Measurements from ENCODE around the gene ELF5. TPM values are rescaled to one million over a fixed set of nuclear protein-coding genes. Genes with fewer than 3 reads are reported as not detected.

Gene ELF5
- not detected for polyA plus RNA-seq (2013, experiment 1 of 2; ENCODE audit: insufficient read length)
- polyA plus RNA-seq (2013, experiment 2 of 2; ENCODE audit: insufficient read length), result not detected

DNA sequence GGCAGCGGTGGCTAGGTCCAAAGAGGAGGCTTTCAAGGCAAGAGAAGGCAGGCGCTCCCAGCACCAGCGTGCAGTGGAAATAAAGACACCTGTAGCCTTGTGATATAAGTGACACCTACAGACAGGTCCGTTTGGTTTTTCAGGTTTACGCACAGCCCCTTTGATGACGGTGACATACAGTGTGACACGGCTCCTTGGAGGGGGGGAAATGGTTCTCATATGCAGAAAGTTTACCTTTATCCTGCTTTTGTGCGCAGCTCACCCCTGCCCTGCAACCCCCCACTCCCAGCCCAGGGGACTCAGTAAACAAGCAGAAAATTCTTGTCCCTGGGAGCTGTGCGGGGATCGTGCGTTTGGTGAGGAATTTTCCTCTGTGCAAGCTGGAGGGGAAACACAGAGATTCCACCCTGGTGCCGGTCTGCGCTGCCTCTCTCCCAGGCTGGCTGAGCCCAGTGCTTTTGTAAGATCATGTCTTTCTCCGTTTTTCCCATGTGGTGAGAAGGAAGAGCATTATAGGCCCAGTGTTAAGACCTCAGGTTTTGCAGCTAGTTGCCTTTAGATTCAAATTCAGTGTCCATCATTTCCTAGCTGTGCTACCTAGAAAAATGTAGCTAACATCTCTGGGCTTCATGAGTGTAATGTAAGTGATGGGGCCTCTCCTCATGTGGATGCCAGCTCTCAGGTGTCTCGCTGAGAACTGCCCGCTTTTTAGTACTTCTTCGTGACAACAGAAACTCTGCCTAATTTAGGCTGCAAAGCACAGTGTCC is at the start of gene ELF5:
Gene ELF5, minus strand, starts transcription at position 113 of the 768 bp plus-strand sequence. CDS start 8,045 bp downstream, outside the sequence.
- no peak for DNase-seq

DNA sequence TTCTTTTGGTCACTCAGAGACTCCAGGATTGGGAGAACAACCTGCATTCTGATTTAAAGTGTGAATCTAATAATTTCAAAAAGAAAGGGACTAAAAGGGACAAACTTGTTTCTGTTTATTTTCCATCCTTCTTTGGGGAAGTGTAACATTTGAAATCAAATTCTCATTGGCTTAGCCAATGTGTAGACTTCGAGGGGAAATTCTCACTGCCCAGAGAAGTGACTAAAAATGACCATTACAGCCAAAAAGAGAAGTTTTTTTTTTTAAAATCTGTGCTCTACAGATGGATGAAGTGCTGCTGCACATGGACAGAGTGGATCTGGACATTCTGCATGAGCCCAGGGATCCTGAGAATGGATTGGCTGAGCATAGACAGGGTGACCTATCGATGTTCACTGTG is 49.4 kb upstream of the ELF5 start:
- no peak for DNase-seq

DNA sequence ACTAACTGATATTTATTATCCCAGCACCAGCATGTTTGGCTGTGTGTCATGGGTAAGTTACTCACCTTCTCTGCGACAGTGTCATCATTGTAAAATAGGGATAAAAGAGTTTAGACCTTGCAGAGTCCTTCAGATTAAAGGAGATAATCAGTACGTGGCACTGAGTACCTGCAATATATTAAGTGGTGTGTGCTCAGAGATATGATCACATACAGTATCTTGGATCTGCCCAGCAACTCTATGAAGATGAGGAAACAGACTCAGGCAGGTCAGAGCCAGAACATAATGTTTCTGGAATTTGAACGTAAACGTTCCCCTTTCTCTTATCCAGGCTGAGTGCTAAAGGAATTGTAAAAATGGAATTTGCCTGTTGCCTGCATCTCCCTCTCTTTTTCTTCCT is 46.9 kb upstream of the ELF5 start:
- DNase-seq, result no peak

DNA sequence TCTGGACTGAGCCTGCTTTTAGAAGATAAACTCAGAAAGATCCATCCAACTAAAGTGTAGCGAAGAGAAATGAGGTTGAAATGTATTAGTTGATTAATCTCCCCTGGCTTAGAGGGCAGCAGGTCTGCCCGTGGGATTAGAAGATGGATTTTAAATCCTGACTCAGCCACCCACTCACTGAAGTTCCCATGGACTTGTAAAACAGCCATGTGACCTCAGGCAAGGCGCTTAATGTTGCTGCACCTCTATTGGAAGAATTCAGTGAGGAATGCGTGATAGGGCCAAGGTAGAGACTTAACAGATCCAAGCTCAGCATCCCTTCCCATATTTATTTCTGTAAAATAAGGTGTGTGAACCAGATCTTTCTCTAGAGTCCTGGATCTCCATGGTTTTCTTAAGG is 45.1 kb upstream of the ELF5 start:
- no peak for DNase-seq

- DNase-seq, result no peak
Measured at GRCh38 chr11:34558211-34558610, 44.6 kb upstream of the ELF5 start.

DNA sequence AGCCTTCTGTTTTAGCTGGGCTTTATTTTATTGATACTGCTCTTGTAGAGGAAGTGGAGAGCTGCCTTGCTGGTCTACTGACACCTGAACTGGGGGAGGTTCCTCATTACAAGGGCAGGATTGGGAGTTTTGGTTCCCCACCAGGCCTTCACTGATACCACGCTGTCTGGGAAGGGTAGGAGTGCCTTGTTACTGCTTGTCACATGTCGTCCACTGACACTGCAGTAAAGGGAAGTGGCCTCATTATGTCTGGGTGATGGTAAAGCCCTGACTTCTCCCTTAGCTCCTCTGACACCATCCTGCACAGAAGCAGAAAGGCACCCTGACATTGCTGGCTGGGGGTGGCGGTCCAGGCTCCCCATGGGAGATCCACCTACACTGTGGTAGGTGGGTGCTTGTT is 38.7 kb upstream of the ELF5 start:
- DNase-seq, result no peak

GRCh38 chr11:34549271-34549670 is 35.7 kb upstream of the ELF5 start:
- DNase-seq, result no peak

- no peak for DNase-seq
Measured at GRCh38 chr11:34548278-34548677, 34.7 kb upstream of the ELF5 start.

GRCh38 chr11:34546511-34547209 is 33.1 kb upstream of the ELF5 start:
- no peak for DNase-seq

DNA sequence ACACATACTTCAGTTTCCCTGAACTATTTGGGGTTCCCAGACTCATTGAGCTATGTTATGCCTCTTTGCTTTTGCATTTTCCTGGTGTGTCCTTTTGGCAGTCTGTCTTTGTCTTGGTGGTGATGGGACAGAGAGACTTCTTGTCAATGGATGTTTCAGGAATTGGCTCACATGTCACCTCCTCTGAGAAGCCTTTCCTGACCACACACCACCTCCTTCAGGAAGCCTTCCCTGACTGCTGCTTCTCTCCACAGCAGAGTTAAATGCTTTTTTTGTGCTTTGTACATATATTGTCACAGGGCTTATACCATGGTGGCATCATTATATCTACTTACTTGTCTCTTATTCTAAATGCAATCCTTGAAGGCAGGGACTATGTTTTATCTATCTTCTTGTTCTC is 28.5 kb upstream of the ELF5 start:
- DNase-seq, result no peak

GRCh38 chr11:34540870-34541269 is 27.3 kb upstream of the ELF5 start:
- no peak for DNase-seq

- DNase-seq, result no peak
Measured at GRCh38 chr11:34537636-34538035, 24.0 kb upstream of the ELF5 start.

GRCh38 chr11:34536056-34536455 is 22.5 kb upstream of the ELF5 start:
- no peak for DNase-seq

DNA sequence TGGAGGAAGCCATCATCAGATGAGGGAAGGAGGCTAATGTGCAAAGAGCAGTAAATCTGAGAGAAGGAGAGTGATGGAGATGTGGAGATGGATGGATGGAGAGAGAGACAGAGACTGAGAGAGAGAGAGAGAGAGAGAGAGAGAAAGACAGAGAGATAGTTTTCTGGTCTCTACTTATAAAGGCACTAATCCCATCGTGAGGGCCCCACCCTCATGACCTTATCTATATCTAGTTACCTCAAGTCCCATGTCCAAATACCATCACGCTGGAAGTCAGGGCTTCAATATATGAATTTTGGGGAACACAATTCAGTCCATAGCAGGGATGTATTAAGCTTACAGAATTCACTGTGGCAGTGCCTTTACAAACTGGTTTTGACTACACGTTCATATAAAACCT is 21.2 kb upstream of the ELF5 start:
- no peak for DNase-seq

- DNase-seq, result no peak
Measured at GRCh38 chr11:34531663-34532062, 18.1 kb upstream of the ELF5 start.

DNA sequence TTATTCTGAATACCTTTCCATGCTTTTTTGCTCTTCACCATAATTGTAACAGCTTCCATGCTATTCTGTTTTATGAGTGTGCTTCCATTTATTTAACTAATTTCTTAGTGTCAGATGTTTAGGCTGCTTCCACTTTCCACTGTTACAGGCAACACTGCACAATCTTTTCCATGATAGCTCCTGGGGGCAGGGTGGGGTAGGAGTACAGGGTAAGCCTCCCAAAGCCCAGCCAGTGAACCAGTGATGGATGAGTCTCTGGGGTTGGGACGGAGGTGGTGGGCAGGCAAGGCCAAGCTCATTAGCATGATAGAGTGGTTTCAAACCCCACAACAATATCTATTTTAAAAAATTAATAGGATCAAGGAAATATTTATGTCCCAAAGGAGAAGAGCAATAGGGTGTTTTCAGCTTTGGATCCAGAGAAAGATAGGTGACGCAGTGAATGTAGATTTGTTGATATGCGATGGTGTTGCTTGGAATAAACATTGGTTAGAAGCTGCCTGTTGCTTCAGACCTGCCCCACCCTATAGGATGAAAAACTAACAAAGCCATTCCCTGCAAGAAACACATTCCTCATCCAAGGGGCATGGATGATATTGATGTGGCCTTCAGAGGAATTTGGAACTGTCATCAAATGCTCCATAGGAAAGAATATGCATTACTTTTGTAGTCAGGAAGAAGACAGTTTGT is 17.1 kb upstream of the ELF5 start:
- DNase-seq, result no peak

GRCh38 chr11:34529643-34530042 is 16.0 kb upstream of the ELF5 start:
- no peak for DNase-seq

DNA sequence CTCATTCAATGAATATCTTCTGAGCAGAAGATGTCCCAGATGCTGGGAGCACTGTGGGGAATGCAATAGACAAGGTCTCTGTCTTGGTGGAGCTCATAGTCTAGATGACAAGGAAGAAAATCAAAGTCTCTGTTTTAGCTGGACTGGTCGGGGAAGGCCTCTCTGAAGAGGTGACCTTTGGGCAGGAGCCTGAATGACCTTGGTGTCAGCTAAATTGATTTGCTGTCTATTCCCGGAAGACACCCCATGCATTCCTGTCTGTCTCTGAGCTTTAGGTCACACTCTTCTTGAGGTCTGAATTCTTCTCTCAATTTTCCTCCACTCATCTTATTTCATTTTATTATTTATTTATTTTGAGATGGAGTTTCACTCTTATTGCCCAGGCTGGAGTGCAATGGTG is 14.5 kb upstream of the ELF5 start:
- no peak for DNase-seq

- DNase-seq, result no peak
Measured at GRCh38 chr11:34525888-34526657, 12.5 kb upstream of the ELF5 start.

DNA sequence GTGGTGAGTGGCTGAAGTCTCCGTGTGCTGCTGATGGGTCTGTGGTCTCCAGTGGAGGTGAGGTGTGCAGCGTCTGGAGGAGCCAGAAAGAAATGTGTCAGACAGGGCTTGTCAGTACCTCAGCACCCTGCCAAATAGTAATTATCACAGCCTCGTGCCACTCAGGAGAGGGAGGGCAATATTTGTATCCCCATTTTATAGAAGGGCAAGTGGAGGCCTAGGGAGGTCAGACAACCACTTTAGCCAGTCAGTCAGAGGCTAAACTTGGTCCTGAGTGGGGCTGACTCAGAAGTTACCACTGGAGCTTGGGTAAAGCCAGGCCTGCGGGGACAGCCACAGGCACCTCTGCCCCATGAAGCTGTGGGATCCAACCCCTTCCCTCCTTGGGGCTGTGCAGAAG is 11.5 kb upstream of the ELF5 start:
- DNase-seq, result no peak

GRCh38 chr11:34524696-34525095 is 11.1 kb upstream of the ELF5 start:
- DNase-seq, result no peak

GRCh38 chr11:34523053-34523452 is 9.5 kb upstream of the ELF5 start:
- DNase-seq, result no peak

DNA sequence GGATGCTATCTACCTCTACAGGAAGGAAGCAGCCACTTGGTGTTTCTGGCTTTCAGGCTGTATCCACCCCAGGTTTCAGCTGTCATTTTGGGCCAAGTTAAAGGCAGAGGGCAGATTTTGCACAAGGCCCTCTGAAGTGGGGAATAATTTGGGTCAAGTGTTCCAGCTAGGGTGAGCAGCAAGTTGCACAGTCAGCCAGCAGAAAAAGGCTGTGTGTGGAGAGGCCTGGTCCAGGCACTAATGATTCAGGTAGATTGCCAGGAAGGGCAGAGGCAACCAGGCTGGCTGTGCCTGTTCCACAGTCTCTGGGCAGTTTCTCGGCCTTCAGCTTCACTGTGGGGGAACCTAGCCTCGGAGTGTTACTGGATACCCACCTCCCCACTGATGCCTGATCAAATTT is 8.6 kb upstream of the ELF5 start:
- DNase-seq, result no peak
